Nephron progenitor cell (in vitro differentiated cells): Measurements from ENCODE around the gene MLXIPL.

ENCODE experiments used
- DNase-seq: peaks from one replicate; pipeline ENCODE4 v3.0.0; 2021
- H3K27ac Mint-ChIP-seq: 2 replicates; pipeline ENCODE4 v1.8.0; 2021; ENCODE audit warnings: mild to moderate bottlenecking, moderate library complexity, mixed read lengths
- H3K27me3 Mint-ChIP-seq: 2 replicates; pipeline ENCODE4 v1.8.0; 2021; ENCODE audit warnings: mild to moderate bottlenecking, low read depth, mixed read lengths; ENCODE audit not compliant: poor library complexity
- H3K36me3 Mint-ChIP-seq: 2 replicates; pipeline ENCODE4 v1.8.0; 2021; ENCODE audit warnings: low read depth, mixed read lengths
- H3K4me1 Mint-ChIP-seq: 2 replicates; pipeline ENCODE4 v1.8.0; 2021; ENCODE audit warnings: mixed read lengths
- H3K4me3 Mint-ChIP-seq: 2 replicates; pipeline ENCODE4 v1.8.0; 2021; ENCODE audit warnings: mild to moderate bottlenecking, moderate library complexity, mixed read lengths
- H3K9me3 Mint-ChIP-seq: 2 replicates; pipeline ENCODE4 v1.8.0; 2021; ENCODE audit warnings: mild to moderate bottlenecking, moderate library complexity, mixed read lengths
- CTCF ChIP-seq: fragments of 200-600 bp; sonication (generic); IDR thresholded peaks from 2 replicates; pipeline ENCODE4 v1.5.0; 2021; ENCODE audit warnings: antibody characterized with exemption

Gene MLXIPL

GRCh38 chr7:73623798-73624668 is at the start of gene MLXIPL:
TSS of gene MLXIPL (minus strand) at chr7:73624522. CDS start at chr7:73624492, 30 bp downstream.
- Mint-ChIP-seq H3K9me3 (no peaks in the 10 kb centered on the region), H3K4me1 (peaks cover 12% of the 10 kb centered on the region), H3K27me3 (peaks cover 84% of the 10 kb centered on the region), H3K4me3 (peak within 1 kb of the TSS; percentile 79), H3K36me3 (no peaks in the 10 kb centered on the region), H3K27ac (no peak within 1 kb of the TSS)
- DNase-seq, result peak; percentile 93
- no peak for TF ChIP-seq CTCF

GRCh38 chr7:73671857-73672445 is 47.6 kb upstream of the MLXIPL start:
- peaks cover 5% of the 10 kb centered on the region for H3K27me3 Mint-ChIP-seq
- no peak for TF ChIP-seq CTCF
- peaks cover 43% of the 10 kb centered on the region for H3K4me1 Mint-ChIP-seq

GRCh38 chr7:73671322-73671661 is 47.0 kb upstream of the MLXIPL start:
- no peaks in the 10 kb centered on the region for H3K9me3 Mint-ChIP-seq
- H3K27me3 Mint-ChIP-seq, result peaks cover 4% of the 10 kb centered on the region
- DNase-seq, result no peak
- no peak overlapping the region for H3K4me3 Mint-ChIP-seq
- peaks cover 9% of the 10 kb centered on the region for H3K36me3 Mint-ChIP-seq
- H3K27ac Mint-ChIP-seq, result no peak overlapping the region
- TF ChIP-seq CTCF, result no peak
- H3K4me1 Mint-ChIP-seq, result peaks cover 43% of the 10 kb centered on the region

More at GRCh38 chr7:73671857-73672445, 47.6 kb upstream of the MLXIPL start:
- no peak for DNase-seq
- Mint-ChIP-seq H3K36me3 (peaks cover 9% of the 10 kb centered on the region), H3K27ac (no peak overlapping the region), H3K4me3 (no peak overlapping the region), H3K9me3 (no peaks in the 10 kb centered on the region)

GRCh38 chr7:73669858-73670385 is 45.6 kb upstream of the MLXIPL start:
- H3K27ac Mint-ChIP-seq, result no peak overlapping the region
- H3K4me3 Mint-ChIP-seq, result peak overlapping the region; percentile 64
- H3K36me3 Mint-ChIP-seq, result peaks cover 9% of the 10 kb centered on the region
- no peaks in the 10 kb centered on the region for H3K9me3 Mint-ChIP-seq
- no peak for TF ChIP-seq CTCF
- peaks cover 48% of the 10 kb centered on the region for H3K4me1 Mint-ChIP-seq
- peaks cover 4% of the 10 kb centered on the region for H3K27me3 Mint-ChIP-seq
- no peak for DNase-seq

GRCh38 chr7:73669288-73669701 is 45.0 kb upstream of the MLXIPL start:
- no peak for TF ChIP-seq CTCF
- H3K36me3 Mint-ChIP-seq, result peaks cover 9% of the 10 kb centered on the region
- DNase-seq, result no peak
- no peak overlapping the region for H3K27ac Mint-ChIP-seq
- H3K4me1 Mint-ChIP-seq, result peaks cover 52% of the 10 kb centered on the region
- peak overlapping the region; percentile 94 for H3K4me3 Mint-ChIP-seq
- peaks cover 4% of the 10 kb centered on the region for H3K27me3 Mint-ChIP-seq
- H3K9me3 Mint-ChIP-seq, result no peaks in the 10 kb centered on the region
